Pons (tissue), 1 donor: ENCODE measurements around the gene BCL2A1.
"Not testable (repeated sequence)": the region's sequence is repeated elsewhere in the genome, so short reads cannot be mapped to it uniquely, and the experiment has no call there.

Experiments
- DNase-seq: peaks from one replicate; pipeline ENCODE4 v3.0.0-alpha.2; 2016; ENCODE audit warnings: low spot score

The BCL2A1 gene

GRCh38 chr15:79923079-79923514 lies 47.9 kb downstream of the BCL2A1 start:
- DNase-seq, result no peak

- DNase-seq, result no peak
Observed at GRCh38 chr15:79922512-79923078, 48.4 kb downstream of the BCL2A1 start.

- no peak for DNase-seq
Observed at GRCh38 chr15:79919749-79920511, 51.1 kb downstream of the BCL2A1 start.

- no peak for DNase-seq
Observed at GRCh38 chr15:79919090-79919748, 51.8 kb downstream of the BCL2A1 start.

GRCh38 chr15:79918278-79918677 lies 52.7 kb downstream of the BCL2A1 start:
- no peak for DNase-seq

GRCh38 chr15:79916502-79917132 lies 54.4 kb downstream of the BCL2A1 start:
- no peak for DNase-seq

- not testable (repeated sequence) for DNase-seq
Observed at GRCh38 chr15:79915776-79916501, 55.1 kb downstream of the BCL2A1 start.

- no peak for DNase-seq
Observed at GRCh38 chr15:79914728-79915127, 56.3 kb downstream of the BCL2A1 start.
